ENCODE measurements around the gene DNAL1. TPM values are rescaled to one million over a fixed set of nuclear protein-coding genes. Genes with fewer than 3 reads are reported as not detected.

The DNAL1 gene
- polyA plus RNA-seq, 1 of the 3 experiments (the other 2 are of a cell fraction) = 2.6 TPM

DNA sequence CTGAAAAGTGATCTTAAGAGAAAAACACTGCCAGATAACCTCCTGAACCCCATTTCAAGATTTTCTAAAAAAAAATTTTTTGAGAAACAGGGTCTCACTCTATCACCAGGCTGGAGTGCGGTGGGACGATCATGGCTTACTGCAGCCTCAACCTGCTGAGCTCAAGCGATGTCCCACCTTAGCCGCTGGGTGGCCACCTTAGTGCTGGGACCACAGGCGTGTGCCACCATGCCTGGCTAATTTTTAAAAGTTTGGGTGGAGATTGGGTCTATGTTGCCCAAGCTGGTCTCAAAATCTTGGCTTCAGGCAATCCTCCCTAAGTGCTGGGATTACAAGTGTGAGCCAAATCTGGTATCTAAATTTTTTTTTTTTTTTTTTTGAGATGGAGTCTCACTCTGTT lies 66.0 kb downstream of the DNAL1 start:
- no peak overlapping the region for H3K9ac ChIP-seq
- no peaks in the 10 kb centered on the region for H3K9me3 ChIP-seq
- H3K27me3 ChIP-seq (ENCODE audit: insufficient read depth) = no peaks in the 10 kb centered on the region
- DNase-seq = no peak
- peaks cover 24% of the 10 kb centered on the region for H4K20me1 ChIP-seq (ENCODE audit: insufficient read depth)
- H3K79me2 ChIP-seq (ENCODE audit: insufficient read depth) = peaks cover 41% of the 10 kb centered on the region
- WGBS (ENCODE audit: low lambda C conversion rate) = 80% methylated on average over 5 of the region's 5 CpGs
- H2AFZ ChIP-seq (ENCODE audit: low read depth) = no peak overlapping the region
- H3K4me1 ChIP-seq (ENCODE audit: control insufficient read depth in 1 of 2, insufficient read depth in 2 of 2, low read depth in 1 of 2, low read length in 1 of 2) = peaks cover 0 to 15% of the 10 kb centered on the region in 2 experiments; a peak in 3 of 4 replicates
- POLR2A ChIA-PET = interaction anchor here (0.7 kb wide), 1 partner anchor 58 kb away, joined by 3 read pairs; no protein-coding TSS in a partner anchor
- H3K36me3 ChIP-seq (replicated peaks in 1 of 2; ENCODE audit: control insufficient read depth in 1 of 2, insufficient read depth in 2 of 2, low read length in 1 of 2) = peaks cover 2 to 6% of the 10 kb centered on the region in 2 experiments
- CTCF ChIA-PET = interaction anchor here (1.2 to 2.0 kb wide), 3 partner anchors 13 to 202 kb away, joined by 4 to 7 read pairs (median 7); no protein-coding TSS in a partner anchor
- H3F3A ChIP-seq (replicated peaks; ENCODE audit: insufficient read depth) = peaks cover 14% of the 10 kb centered on the region
- H3K9me2 ChIP-seq = no peaks in the 10 kb centered on the region
- TF ChIP-seq ELF1 (IDR thresholded peaks at IDR 0.05) (no peak), SMC3 (IDR thresholded peaks at IDR 0.05; ENCODE audit: low read depth, low read length) (no peak), RXRA (IDR thresholded peaks at IDR 0.05; ENCODE audit: borderline replicate concordance, low read depth) (no peak), CHD2 (IDR thresholded peaks at IDR 0.05; ENCODE audit: low read length, partially characterized antibody) (no peak), YY1 (IDR thresholded peaks at IDR 0.05; ENCODE audit: low read depth) (no peak), MXI1 (IDR thresholded peaks at IDR 0.05; ENCODE audit: low read depth, low read length) (no peak), TCF12 (IDR thresholded peaks at IDR 0.05) (no peak)
- H3K4me2 ChIP-seq = no peak overlapping the region
- H3K4me3 ChIP-seq (ENCODE audit: low read depth in 2 of 2, low read length in 1 of 2) = no peak overlapping the region
- no peak overlapping the region for H3K27ac ChIP-seq (ENCODE audit: low read depth in 2 of 2, low read length in 1 of 2)

DNA sequence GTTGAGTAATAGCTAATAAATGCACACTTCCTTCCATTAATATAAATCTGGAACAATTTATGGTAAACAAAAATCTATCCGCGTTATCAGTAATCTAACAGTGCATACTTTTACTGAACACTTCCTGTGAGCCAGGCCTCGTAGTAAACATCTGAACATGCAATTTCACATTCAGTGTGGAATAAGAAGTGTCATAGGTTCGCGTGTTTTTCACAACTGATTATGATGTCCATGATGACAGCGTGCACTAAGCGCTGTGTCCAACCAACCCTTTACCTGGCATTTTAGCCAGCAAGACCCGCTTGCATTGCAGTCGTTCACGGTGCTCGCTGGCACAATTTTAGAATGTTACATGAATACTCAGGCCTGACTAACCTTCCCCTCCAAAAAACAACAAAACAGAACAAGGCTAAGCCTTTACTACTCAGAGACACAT lies 67.3 kb downstream of the DNAL1 start:
- H3F3A ChIP-seq (replicated peaks; ENCODE audit: insufficient read depth) = peaks cover 19% of the 10 kb centered on the region
- H3K4me1 ChIP-seq (ENCODE audit: control insufficient read depth in 1 of 2, insufficient read depth in 2 of 2, low read depth in 1 of 2, low read length in 1 of 2) = peaks cover 0 to 19% of the 10 kb centered on the region in 2 experiments; a peak in 3 of 4 replicates
- H3K4me3 ChIP-seq (ENCODE audit: low read depth in 2 of 2, low read length in 1 of 2) = peak overlapping the region; percentile 79 to 83
- H3K4me2 ChIP-seq = peak overlapping the region; percentile 93
- no peaks in the 10 kb centered on the region for H3K27me3 ChIP-seq (ENCODE audit: insufficient read depth)
- POLR2A ChIA-PET = no interaction called here
- no peaks in the 10 kb centered on the region for H3K9me2 ChIP-seq
- H3K79me2 ChIP-seq (ENCODE audit: insufficient read depth) = peaks cover 41% of the 10 kb centered on the region
- CTCF ChIA-PET = interaction anchor here (0.6 to 2.0 kb wide), 6 partner anchors 17 to 255 kb away, joined by 3 to 7 read pairs (median 3); no protein-coding TSS in a partner anchor
- no peak for TF ChIP-seq CHD2 (IDR thresholded peaks at IDR 0.05; ENCODE audit: low read length, partially characterized antibody)
- TF ChIP-seq, protein P1, sequence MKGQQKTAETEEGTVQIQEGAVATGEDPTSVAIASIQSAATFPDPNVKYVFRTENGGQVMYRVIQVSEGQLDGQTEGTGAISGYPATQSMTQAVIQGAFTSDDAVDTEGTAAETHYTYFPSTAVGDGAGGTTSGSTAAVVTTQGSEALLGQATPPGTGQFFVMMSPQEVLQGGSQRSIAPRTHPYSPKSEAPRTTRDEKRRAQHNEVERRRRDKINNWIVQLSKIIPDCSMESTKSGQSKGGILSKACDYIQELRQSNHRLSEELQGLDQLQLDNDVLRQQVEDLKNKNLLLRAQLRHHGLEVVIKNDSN (IDR thresholded peaks at IDR 0.05; ENCODE audit: borderline replicate concordance, low read depth) = no peak
- peak; percentile 51; the same call in 1 of the 2 replicates for TF ChIP-seq MXI1 (IDR thresholded peaks at IDR 0.05; ENCODE audit: low read depth, low read length)
- TF ChIP-seq RCOR1 (IDR thresholded peaks at IDR 0.05; ENCODE audit: low read length) = no peak
- TF ChIP-seq EP300 (IDR thresholded peaks at IDR 0.05; ENCODE audit: borderline replicate concordance in 1 of 2, low read depth in 1 of 2, low read length in 1 of 2) = no peak
- TF ChIP-seq, protein P2, sequence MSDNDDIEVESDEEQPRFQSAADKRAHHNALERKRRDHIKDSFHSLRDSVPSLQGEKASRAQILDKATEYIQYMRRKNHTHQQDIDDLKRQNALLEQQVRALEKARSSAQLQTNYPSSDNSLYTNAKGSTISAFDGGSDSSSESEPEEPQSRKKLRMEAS (IDR thresholded peaks at IDR 0.05; ENCODE audit: low read depth) = no peak
- no peak for TF ChIP-seq POLR2AphosphoS5 (IDR thresholded peaks at IDR 0.05; ENCODE audit: low read depth, low read length)
- peak; percentile 15; the same call in 1 of the 2 replicates for TF ChIP-seq GATA2 (CRISPR knock-in tag; IDR thresholded peaks at IDR 0.05)
- no peak for TF ChIP-seq FOXM1 (IDR thresholded peaks at IDR 0.05; ENCODE audit: low read depth)
- H2AFZ ChIP-seq (ENCODE audit: low read depth) = no peak overlapping the region
- H4K20me1 ChIP-seq (ENCODE audit: insufficient read depth) = peaks cover 24% of the 10 kb centered on the region
- WGBS (ENCODE audit: low lambda C conversion rate) = 16% methylated on average over 9 of the region's 11 CpGs
- H3K36me3 ChIP-seq (replicated peaks in 1 of 2; ENCODE audit: control insufficient read depth in 1 of 2, insufficient read depth in 2 of 2, low read length in 1 of 2) = peaks cover 9 to 12% of the 10 kb centered on the region in 2 experiments
- no peak for DNase-seq
- H3K9me3 ChIP-seq = no peaks in the 10 kb centered on the region
- peak overlapping the region in 1 of 2 experiments; percentile 90; a peak in 2 of 4 replicates for H3K27ac ChIP-seq (ENCODE audit: low read depth in 2 of 2, low read length in 1 of 2)
- H3K9ac ChIP-seq = peak overlapping the region; percentile 80
